ENCODE results near the gene CEP85.
"Not testable (repeated sequence)": the region's sequence is repeated elsewhere in the genome, so short reads cannot be mapped to it uniquely, and the experiment has no call there.

The CEP85 gene

GRCh38 chr1:26292735-26293134, 58.7 kb downstream of the CEP85 start:
- not testable (repeated sequence) for DNase-seq

GRCh38 chr1:26293911-26294463, 60.0 kb downstream of the CEP85 start:
- no peak for DNase-seq

- DNase-seq: no peak
Observed at GRCh38 chr1:26295194-26296138, 61.5 kb downstream of the CEP85 start.

GRCh38 chr1:26296340-26297056, 62.5 kb downstream of the CEP85 start:
- DNase-seq: no peak

GRCh38 chr1:26297057-26297790, 63.2 kb downstream of the CEP85 start:
- DNase-seq: no peak

- DNase-seq: no peak
Observed at GRCh38 chr1:26297791-26298124, 63.8 kb downstream of the CEP85 start.

GRCh38 chr1:26300578-26301275, 66.7 kb downstream of the CEP85 start:
- DNase-seq: no peak

GRCh38 chr1:26302733-26303405, 68.9 kb downstream of the CEP85 start:
- peak; percentile 22 for DNase-seq

GRCh38 chr1:26305667-26306289, 71.8 kb downstream of the CEP85 start:
- DNase-seq: peak; percentile 55

GRCh38 chr1:26306290-26307229, 72.6 kb downstream of the CEP85 start, which contains the start of gene UBXN11:
Gene UBXN11, minus strand, starts transcription at chr1:26306636. Its CDS starts 3,753 bp downstream, at chr1:26302883.
- peak; percentile 96 for DNase-seq

- DNase-seq: no peak
Observed at GRCh38 chr1:26307363-26307781, 73.4 kb downstream of the CEP85 start.

- peak; percentile 49 for DNase-seq
Observed at GRCh38 chr1:26307966-26308899, 74.2 kb downstream of the CEP85 start.

- peak; percentile 38 for DNase-seq
Observed at GRCh38 chr1:26314501-26314900, 80.5 kb downstream of the CEP85 start.

- DNase-seq: no peak
Observed at GRCh38 chr1:26315874-26316850, 82.2 kb downstream of the CEP85 start.

GRCh38 chr1:26317146-26317545, 83.1 kb downstream of the CEP85 start:
- peak; percentile 43 for DNase-seq

GRCh38 chr1:26317612-26318337, 83.8 kb downstream of the CEP85 start, which contains the start of gene CD52:
Gene CD52, plus strand, starts transcription at chr1:26317958. Its CDS starts 60 bp downstream, at chr1:26318018.
- no peak for DNase-seq
